GM19438 (cell line): ENCODE measurements around the gene CDK19.

Experiments used
- ATAC-seq: cut with Tn5 transposase; IDR thresholded peaks from one replicate; pipeline ENCODE4 v1.9.1; 2021; ENCODE audit warnings: low read depth; ENCODE audit not compliant: unreplicated experiment

The CDK19 gene

GRCh38 chr6:110708295-110708950 lies 106.8 kb downstream of the CDK19 start:
- no peak for ATAC-seq

GRCh38 chr6:110705543-110705942 lies 109.7 kb downstream of the CDK19 start:
- ATAC-seq, result no peak

- no peak for ATAC-seq
These were observed 111.2 kb downstream of the CDK19 start for GRCh38 chr6:110703906-110704594.

- no peak for ATAC-seq
These were observed 112.0 kb downstream of the CDK19 start for GRCh38 chr6:110703010-110703905.

- no peak for ATAC-seq
These were observed 115.5 kb downstream of the CDK19 start for GRCh38 chr6:110699780-110700179.

GRCh38 chr6:110693994-110694393 lies 121.3 kb downstream of the CDK19 start:
- ATAC-seq, result no peak

- ATAC-seq, result no peak
These were observed 122.0 kb downstream of the CDK19 start for GRCh38 chr6:110693296-110693695.

- ATAC-seq, result no peak
These were observed 124.4 kb downstream of the CDK19 start for GRCh38 chr6:110690916-110691315.

GRCh38 chr6:110690106-110690654 lies 125.1 kb downstream of the CDK19 start:
- no peak for ATAC-seq

- ATAC-seq, result no peak
These were observed 125.9 kb downstream of the CDK19 start for GRCh38 chr6:110689275-110689935.

GRCh38 chr6:110688661-110689268 lies 126.5 kb downstream of the CDK19 start:
- no peak for ATAC-seq

GRCh38 chr6:110687326-110687725 lies 127.9 kb downstream of the CDK19 start:
- no peak for ATAC-seq

GRCh38 chr6:110683241-110683640 lies 132.0 kb downstream of the CDK19 start:
- ATAC-seq, result no peak

- peak; percentile 94 for ATAC-seq
These were observed 132.8 kb downstream of the CDK19 start for GRCh38 chr6:110682460-110682853.

- ATAC-seq, result no peak
These were observed 133.5 kb downstream of the CDK19 start for GRCh38 chr6:110681543-110682459.

- ATAC-seq, result no peak
These were observed 138.9 kb downstream of the CDK19 start for GRCh38 chr6:110676396-110676795.

GRCh38 chr6:110674096-110674495 lies 141.2 kb downstream of the CDK19 start:
- no peak for ATAC-seq

GRCh38 chr6:110672122-110672521 lies 143.1 kb downstream of the CDK19 start:
- no peak for ATAC-seq

- ATAC-seq, result no peak
These were observed 143.8 kb downstream of the CDK19 start for GRCh38 chr6:110671447-110671846.
